Trophoblast cell (in vitro differentiated cells and primary cell): ENCODE measurements around the gene LPCAT1.
A peak's percentile ranks its signal among the peaks of the same experiment; 100 is the strongest.

Experiments
- DNase-seq, 2 donors: peaks; one replicate each; pipeline ENCODE4 v3.0.0-alpha.2; 2016
- H2AFZ ChIP-seq: 2 replicates; pipeline ENCODE4 v1.6.1; 2013; ENCODE audit warnings: low read length, moderate library complexity, mild to moderate bottlenecking; ENCODE audit not compliant: insufficient read depth, poor library complexity
- H2AK5ac ChIP-seq: 2 replicates; pipeline ENCODE4 v1.6.1; 2013; ENCODE audit warnings: mild to moderate bottlenecking, low read length
- H2BK120ac ChIP-seq: 2 replicates; pipeline ENCODE4 v1.6.1; 2013; ENCODE audit warnings: low read length, mild to moderate bottlenecking, moderate library complexity; ENCODE audit not compliant: insufficient read depth, poor library complexity
- H2BK12ac ChIP-seq: 2 replicates; pipeline ENCODE4 v1.6.1; 2013; ENCODE audit warnings: mild to moderate bottlenecking, low read length, moderate library complexity
- H2BK5ac ChIP-seq: 2 replicates; pipeline ENCODE4 v1.6.1; 2013; ENCODE audit warnings: low read length, low read depth, moderate library complexity, mild to moderate bottlenecking; ENCODE audit not compliant: poor library complexity
- H3K14ac ChIP-seq: 2 replicates; pipeline ENCODE4 v1.6.1; 2013; ENCODE audit warnings: mild to moderate bottlenecking, low read length
- H3K18ac ChIP-seq: 2 replicates; pipeline ENCODE4 v1.6.1; 2013; ENCODE audit warnings: mild to moderate bottlenecking, low read length
- H3K23ac ChIP-seq: 2 replicates; pipeline ENCODE4 v1.6.1; 2013; ENCODE audit warnings: low read length
- H3K27ac ChIP-seq: 2 replicates; pipeline ENCODE4 v1.5.1; 2013; ENCODE audit warnings: low read depth, mild to moderate bottlenecking, inconsistent platforms, low read length, moderate library complexity
- H3K27me3 ChIP-seq: 2 replicates; pipeline ENCODE4 v1.6.1; 2013; ENCODE audit warnings: inconsistent platforms, mild to moderate bottlenecking, low read length, moderate library complexity; ENCODE audit not compliant: insufficient read depth
- H3K36me3 ChIP-seq, 2 experiments: 1 replicate in 1 of 2; 2 replicates in 1 of 2; pipeline ENCODE4 v1.6.1; 2013; ENCODE audit warnings: low read length in 2 of 2, mild to moderate bottlenecking in 2 of 2, moderate library complexity in 1 of 2; ENCODE audit not compliant: insufficient read depth in 2 of 2, control insufficient read depth in 1 of 2
- H3K4ac ChIP-seq: 2 replicates; pipeline ENCODE4 v1.6.1; 2013; ENCODE audit warnings: low read depth, mild to moderate bottlenecking, low read length, moderate library complexity
- H3K4me1 ChIP-seq, 2 experiments: 1 replicate in 1 of 2; 2 replicates in 1 of 2; pipeline ENCODE4 v1.6.1; 2013; ENCODE audit warnings: low read length in 2 of 2, mild to moderate bottlenecking in 2 of 2, moderate library complexity in 1 of 2; ENCODE audit not compliant: insufficient read depth in 2 of 2, control insufficient read depth in 1 of 2
- H3K4me2 ChIP-seq: 2 replicates; pipeline ENCODE4 v1.6.1; 2013; ENCODE audit warnings: inconsistent platforms, mild to moderate bottlenecking, low read length, moderate library complexity
- H3K4me3 ChIP-seq: 2 replicates; pipeline ENCODE4 v1.5.1; 2013; ENCODE audit warnings: mild to moderate bottlenecking, low read depth, low read length, inconsistent platforms
- H3K79me1 ChIP-seq: one replicate; pipeline ENCODE4 v1.6.1; 2013; ENCODE audit warnings: low read length
- H3K79me2 ChIP-seq: 2 replicates; pipeline ENCODE4 v1.6.1; 2013; ENCODE audit warnings: low read length, mild to moderate bottlenecking; ENCODE audit not compliant: control insufficient read depth, insufficient read depth, poor library complexity
- H3K9ac ChIP-seq: 2 replicates; pipeline ENCODE4 v1.6.1; 2013; ENCODE audit warnings: mild to moderate bottlenecking, low read length
- H3K9me3 ChIP-seq: 2 replicates; pipeline ENCODE4 v1.6.1; 2013; ENCODE audit warnings: low read depth, mild to moderate bottlenecking, control low read depth, inconsistent platforms, low read length; ENCODE audit not compliant: insufficient read depth
- H4K12ac ChIP-seq: 2 replicates; pipeline ENCODE4 v1.6.1; 2013; ENCODE audit warnings: low read depth, mild to moderate bottlenecking, low read length, moderate library complexity
- H4K8ac ChIP-seq: 2 replicates; pipeline ENCODE4 v1.6.1; 2013; ENCODE audit warnings: low read depth, mild to moderate bottlenecking, low read length, moderate library complexity
- H4K91ac ChIP-seq: one replicate; pipeline ENCODE4 v1.6.1; 2013; ENCODE audit warnings: low read depth, mild to moderate bottlenecking, low read length, moderate library complexity
- WGBS: extraction: QIAGEN DNeasy Blood & Tissue Kit; methylation state at CpG from one replicate; pipeline ENCODE4 v1.1.7; 2013; ENCODE audit warnings: missing lambda C conversion rate; ENCODE audit not compliant: insufficient read length, insufficient coverage; ENCODE audit errors: extremely low coverage; 5-methylcytosine and 5-hydroxymethylcytosine counted together

Gene LPCAT1

DNA sequence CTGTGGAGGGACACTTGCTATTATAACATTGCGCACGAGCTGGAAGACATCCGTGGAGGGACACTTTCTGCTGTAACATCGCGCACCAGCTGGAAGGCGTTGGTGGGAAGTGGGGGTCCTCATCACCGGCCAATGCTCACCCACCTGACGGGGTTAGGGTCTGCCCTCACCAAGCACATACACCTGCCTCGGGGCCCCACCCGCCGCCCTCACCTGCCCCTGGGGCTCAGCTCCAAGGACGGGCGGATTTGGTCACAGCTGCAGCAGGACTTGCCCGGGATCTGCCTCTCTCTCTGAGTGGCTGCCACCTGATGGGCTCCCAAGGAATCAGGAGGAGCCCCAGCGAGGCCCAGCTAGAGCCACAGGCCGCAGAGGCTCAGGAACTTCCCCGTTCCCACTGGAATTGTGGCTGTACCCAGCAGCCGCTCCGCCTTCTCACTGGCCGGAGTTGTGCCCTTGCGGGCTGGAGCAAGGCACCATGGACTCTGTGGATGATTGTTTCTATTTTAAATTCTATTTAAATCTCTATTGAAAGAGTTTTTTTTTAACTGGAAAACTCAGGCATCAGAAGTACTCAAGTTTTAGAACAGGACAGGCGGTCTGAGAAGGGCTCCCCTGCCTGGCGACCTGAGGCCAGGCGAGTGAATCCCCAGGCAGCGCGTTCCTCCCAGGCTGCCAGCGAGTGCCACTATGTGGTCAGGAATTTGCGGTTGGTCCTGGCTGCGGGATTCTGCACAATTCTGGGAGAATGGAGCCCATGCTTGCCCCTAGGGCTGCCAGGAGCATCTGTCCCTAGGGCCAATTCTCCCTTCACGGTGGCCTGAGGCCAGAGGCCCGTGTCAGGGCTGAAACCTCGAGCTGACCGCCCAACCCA lies 39.7 kb downstream of the LPCAT1 start:
- Histone ChIP-seq H2AK5ac (no peak overlapping the region), H3K4me1 (no peaks in the 10 kb centered on the region), H4K91ac (no peak overlapping the region), H3K27me3 (no peaks in the 10 kb centered on the region), H2BK12ac (no peak overlapping the region), H3K4ac (no peak overlapping the region), H4K8ac (no peak overlapping the region), H3K4me3 (no peak overlapping the region), H3K36me3 (peaks cover 79 to 82% of the 10 kb centered on the region in 2 experiments), H3K14ac (no peak overlapping the region), H3K23ac (no peak overlapping the region), H3K27ac (no peak overlapping the region), H2BK120ac (no peak overlapping the region), H3K4me2 (no peak overlapping the region), H2BK5ac (no peak overlapping the region), H3K9ac (no peak overlapping the region), H3K79me2 (no peaks in the 10 kb centered on the region), H3K79me1 (no peaks in the 10 kb centered on the region), H3K9me3 (no peaks in the 10 kb centered on the region), H2AFZ (no peak overlapping the region), H3K18ac (no peak overlapping the region), H4K12ac (no peak overlapping the region)
- WGBS = no CpG with 5 or more reads among the region's 33 CpGs
- peak; percentile 81 to 87 for DNase-seq

GRCh38 chr5:1483064-1483463 lies 40.7 kb downstream of the LPCAT1 start:
- DNase-seq = no peak
- Histone ChIP-seq H3K9me3 (no peaks in the 10 kb centered on the region), H3K9ac (no peak overlapping the region), H3K79me1 (no peaks in the 10 kb centered on the region), H3K4me1 (no peaks in the 10 kb centered on the region), H4K91ac (no peak overlapping the region), H3K36me3 (peaks cover 77 to 84% of the 10 kb centered on the region in 2 experiments), H2AFZ (no peak overlapping the region), H3K27ac (no peak overlapping the region), H3K4me3 (no peak overlapping the region), H3K27me3 (no peaks in the 10 kb centered on the region), H2AK5ac (no peak overlapping the region), H4K8ac (no peak overlapping the region), H2BK12ac (no peak overlapping the region), H2BK5ac (no peak overlapping the region), H3K4ac (no peak overlapping the region), H4K12ac (no peak overlapping the region), H2BK120ac (no peak overlapping the region), H3K14ac (no peak overlapping the region), H3K23ac (no peak overlapping the region), H3K79me2 (no peaks in the 10 kb centered on the region), H3K4me2 (no peak overlapping the region), H3K18ac (no peak overlapping the region)
- no CpG with 5 or more reads among the region's 13 CpGs for WGBS

DNA sequence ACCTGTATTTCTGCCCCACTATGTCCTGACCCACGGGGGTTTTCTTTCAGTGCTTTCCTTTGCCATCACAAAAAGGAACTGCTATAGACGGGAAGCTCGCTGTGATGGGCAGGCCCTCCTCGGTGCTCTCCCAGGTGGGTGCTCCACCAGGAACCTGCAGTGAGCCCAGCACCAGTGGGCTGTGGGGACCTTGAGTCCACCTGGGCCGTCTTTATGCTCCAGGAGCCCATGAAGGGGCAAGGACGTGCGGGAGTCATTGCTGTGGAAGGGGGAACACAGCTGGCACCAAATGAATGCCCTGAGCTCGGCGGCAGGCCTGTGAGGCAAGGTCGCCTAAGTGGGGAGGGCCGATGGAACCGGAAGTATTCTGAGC lies 41.8 kb downstream of the LPCAT1 start:
- no peak overlapping the region for H3K4ac ChIP-seq
- no peaks in the 10 kb centered on the region for H3K27me3 ChIP-seq
- DNase-seq = no peak
- no peak overlapping the region for H3K4me3 ChIP-seq
- H3K4me1 ChIP-seq = no peaks in the 10 kb centered on the region
- H3K9ac ChIP-seq = no peak overlapping the region
- no CpG with 5 or more reads among the region's 12 CpGs for WGBS
- H3K79me1 ChIP-seq = no peaks in the 10 kb centered on the region
- H2AFZ ChIP-seq = no peak overlapping the region
- H4K12ac ChIP-seq = no peak overlapping the region
- H3K9me3 ChIP-seq = no peaks in the 10 kb centered on the region
- no peak overlapping the region for H4K8ac ChIP-seq
- no peak overlapping the region for H2BK5ac ChIP-seq
- no peaks in the 10 kb centered on the region for H3K79me2 ChIP-seq
- no peak overlapping the region for H2AK5ac ChIP-seq
- H3K36me3 ChIP-seq = peaks cover 73 to 84% of the 10 kb centered on the region in 2 experiments
- H3K23ac ChIP-seq = no peak overlapping the region
- H4K91ac ChIP-seq = no peak overlapping the region
- no peak overlapping the region for H3K27ac ChIP-seq
- H3K4me2 ChIP-seq = no peak overlapping the region
- H2BK120ac ChIP-seq = no peak overlapping the region
- no peak overlapping the region for H2BK12ac ChIP-seq
- H3K18ac ChIP-seq = no peak overlapping the region
- no peak overlapping the region for H3K14ac ChIP-seq

DNA sequence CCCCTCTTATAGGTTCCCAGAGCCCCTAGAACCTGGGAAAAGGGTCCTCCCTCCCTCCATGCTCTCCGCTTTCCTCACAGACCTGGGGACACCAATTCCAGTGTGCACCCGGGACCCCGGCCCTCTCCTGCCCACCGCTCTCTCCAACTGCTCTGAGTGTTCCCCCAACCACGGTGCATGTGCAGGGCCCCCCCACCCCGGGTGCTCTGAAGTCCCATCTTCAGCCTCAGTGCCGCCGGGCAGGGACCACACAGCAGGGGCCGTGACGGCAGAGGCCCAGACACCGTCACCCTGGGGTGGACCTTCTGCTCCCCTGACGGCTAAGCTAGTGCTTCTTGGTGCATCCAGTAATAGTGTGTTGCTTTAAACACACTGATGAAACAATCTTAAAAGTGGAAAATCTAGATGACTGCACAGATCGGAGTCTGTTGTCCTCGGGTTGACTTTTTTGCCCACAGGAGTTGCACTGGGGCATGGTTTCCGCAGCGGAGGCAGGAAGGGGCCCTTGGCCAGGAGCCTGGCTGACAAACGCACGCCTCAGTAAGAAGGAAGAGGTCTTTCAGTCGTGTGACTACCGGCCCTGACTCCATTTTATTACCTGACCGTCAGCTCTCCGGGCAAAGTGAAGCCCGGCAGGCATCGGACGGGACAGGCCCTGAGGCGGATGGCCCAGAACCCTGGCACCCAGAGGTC lies 42.3 kb downstream of the LPCAT1 start:
- H3K27ac ChIP-seq = no peak overlapping the region
- peaks cover 73 to 84% of the 10 kb centered on the region in 2 experiments for H3K36me3 ChIP-seq

More for the DNA sequence above, 42.3 kb downstream of the LPCAT1 start:
- H3K18ac ChIP-seq = no peak overlapping the region
- H4K91ac ChIP-seq = no peak overlapping the region
- no peak overlapping the region for H2BK5ac ChIP-seq
- no peaks in the 10 kb centered on the region for H3K9me3 ChIP-seq
- H3K14ac ChIP-seq = no peak overlapping the region
- no peak overlapping the region for H3K9ac ChIP-seq
- no peaks in the 10 kb centered on the region for H3K27me3 ChIP-seq
- no peak overlapping the region for H3K4me2 ChIP-seq
- H2AFZ ChIP-seq = no peak overlapping the region
- no peak overlapping the region for H3K4me3 ChIP-seq
- H4K8ac ChIP-seq = no peak overlapping the region
- H3K4me1 ChIP-seq = no peaks in the 10 kb centered on the region
- no peak overlapping the region for H3K23ac ChIP-seq
- H2BK120ac ChIP-seq = no peak overlapping the region
- no peak overlapping the region for H3K4ac ChIP-seq
- no peak for DNase-seq
- no peak overlapping the region for H4K12ac ChIP-seq
- no peaks in the 10 kb centered on the region for H3K79me1 ChIP-seq
- no peaks in the 10 kb centered on the region for H3K79me2 ChIP-seq
- H2AK5ac ChIP-seq = no peak overlapping the region
- H2BK12ac ChIP-seq = no peak overlapping the region
- WGBS = no CpG with 5 or more reads among the region's 26 CpGs
